HG03520 (cell line): ENCODE measurements around the gene NUCB1.
"Not testable (repeated sequence)": the region's sequence is repeated elsewhere in the genome, so short reads cannot be mapped to it uniquely, and the experiment has no call there.

ENCODE experiments used
- ATAC-seq: cut with Tn5 transposase; IDR thresholded peaks from one replicate; pipeline ENCODE4 v1.9.1; 2021; ENCODE audit warnings: mild to moderate bottlenecking, moderate library complexity; ENCODE audit not compliant: unreplicated experiment

The NUCB1 gene

DNA sequence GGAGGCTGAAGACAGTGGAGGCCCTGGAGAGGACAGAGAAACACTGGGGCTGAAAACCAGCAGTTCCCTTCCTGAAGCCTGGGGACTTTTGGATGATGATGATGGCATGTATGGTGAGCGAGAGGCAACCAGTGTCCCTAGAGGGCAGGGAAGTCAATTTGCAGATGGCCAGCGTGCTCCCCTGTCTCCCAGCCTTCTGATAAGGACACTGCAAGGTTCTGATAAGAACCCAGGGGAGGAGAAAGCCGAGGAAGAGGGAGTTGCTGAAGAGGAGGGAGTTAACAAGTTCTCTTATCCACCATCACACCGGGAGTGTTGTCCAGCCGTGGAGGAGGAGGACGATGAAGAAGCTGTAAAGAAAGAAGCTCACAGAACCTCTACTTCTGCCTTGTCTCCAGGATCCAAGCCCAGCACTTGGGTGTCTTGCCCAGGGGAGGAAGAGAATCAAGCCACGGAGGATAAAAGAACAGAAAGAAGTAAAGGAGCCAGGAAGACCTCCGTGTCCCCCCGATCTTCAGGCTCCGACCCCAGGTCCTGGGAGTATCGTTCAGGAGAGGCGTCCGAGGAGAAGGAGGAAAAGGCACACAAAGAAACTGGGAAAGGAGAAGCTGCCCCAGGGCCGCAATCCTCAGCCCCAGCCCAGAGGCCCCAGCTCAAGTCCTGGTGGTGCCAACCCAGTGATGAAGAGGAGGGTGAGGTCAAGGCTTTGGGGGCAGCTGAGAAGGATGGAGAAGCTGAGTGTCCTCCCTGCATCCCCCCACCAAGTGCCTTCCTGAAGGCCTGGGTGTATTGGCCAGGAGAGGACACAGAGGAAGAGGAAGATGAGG is 26.4 kb upstream of the NUCB1 start:
- no peak for ATAC-seq

DNA sequence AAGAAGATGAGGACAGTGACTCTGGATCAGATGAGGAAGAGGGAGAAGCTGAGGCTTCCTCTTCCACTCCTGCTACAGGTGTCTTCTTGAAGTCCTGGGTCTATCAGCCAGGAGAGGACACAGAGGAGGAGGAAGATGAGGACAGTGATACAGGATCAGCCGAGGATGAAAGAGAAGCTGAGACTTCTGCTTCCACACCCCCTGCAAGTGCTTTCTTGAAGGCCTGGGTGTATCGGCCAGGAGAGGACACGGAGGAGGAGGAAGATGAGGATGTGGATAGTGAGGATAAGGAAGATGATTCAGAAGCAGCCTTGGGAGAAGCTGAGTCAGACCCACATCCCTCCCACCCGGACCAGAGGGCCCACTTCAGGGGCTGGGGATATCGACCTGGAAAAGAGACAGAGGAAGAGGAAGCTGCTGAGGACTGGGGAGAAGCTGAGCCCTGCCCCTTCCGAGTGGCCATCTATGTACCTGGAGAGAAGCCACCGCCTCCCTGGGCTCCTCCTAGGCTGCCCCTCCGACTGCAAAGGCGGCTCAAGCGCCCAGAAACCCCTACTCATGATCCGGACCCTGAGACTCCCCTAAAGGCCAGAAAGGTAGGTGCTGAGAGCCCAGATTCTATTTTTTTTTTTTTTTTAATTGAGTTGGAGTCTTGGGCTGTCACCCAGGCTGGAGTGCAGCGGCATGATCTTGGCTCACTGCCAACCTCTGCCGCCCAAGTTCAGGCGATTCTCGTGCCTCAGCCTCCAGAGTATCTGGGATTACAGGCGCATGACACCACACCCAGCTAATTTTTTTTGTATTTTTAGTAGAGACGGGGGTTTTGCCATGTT is 25.6 kb upstream of the NUCB1 start:
- ATAC-seq, result no peak

GRCh38 chr19:48876043-48876981 is 23.8 kb upstream of the NUCB1 start:
- not testable (repeated sequence) for ATAC-seq

DNA sequence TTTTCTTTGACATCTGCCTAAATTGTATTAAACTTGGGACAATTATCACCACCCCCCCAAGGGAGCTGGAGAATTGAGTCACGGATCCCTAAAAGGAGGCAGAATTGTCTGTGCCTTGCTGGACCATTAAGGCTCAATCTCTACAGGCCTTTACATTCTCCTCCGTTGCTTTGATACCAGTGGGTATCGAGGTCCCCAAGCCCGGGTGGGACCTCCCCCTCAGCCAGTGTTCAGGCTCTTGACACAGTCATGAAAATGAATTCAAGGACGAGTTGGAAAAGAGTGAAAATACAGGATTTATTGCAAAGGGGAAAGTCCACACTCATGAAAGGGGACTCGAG is 22.3 kb upstream of the NUCB1 start:
- no peak for ATAC-seq

DNA sequence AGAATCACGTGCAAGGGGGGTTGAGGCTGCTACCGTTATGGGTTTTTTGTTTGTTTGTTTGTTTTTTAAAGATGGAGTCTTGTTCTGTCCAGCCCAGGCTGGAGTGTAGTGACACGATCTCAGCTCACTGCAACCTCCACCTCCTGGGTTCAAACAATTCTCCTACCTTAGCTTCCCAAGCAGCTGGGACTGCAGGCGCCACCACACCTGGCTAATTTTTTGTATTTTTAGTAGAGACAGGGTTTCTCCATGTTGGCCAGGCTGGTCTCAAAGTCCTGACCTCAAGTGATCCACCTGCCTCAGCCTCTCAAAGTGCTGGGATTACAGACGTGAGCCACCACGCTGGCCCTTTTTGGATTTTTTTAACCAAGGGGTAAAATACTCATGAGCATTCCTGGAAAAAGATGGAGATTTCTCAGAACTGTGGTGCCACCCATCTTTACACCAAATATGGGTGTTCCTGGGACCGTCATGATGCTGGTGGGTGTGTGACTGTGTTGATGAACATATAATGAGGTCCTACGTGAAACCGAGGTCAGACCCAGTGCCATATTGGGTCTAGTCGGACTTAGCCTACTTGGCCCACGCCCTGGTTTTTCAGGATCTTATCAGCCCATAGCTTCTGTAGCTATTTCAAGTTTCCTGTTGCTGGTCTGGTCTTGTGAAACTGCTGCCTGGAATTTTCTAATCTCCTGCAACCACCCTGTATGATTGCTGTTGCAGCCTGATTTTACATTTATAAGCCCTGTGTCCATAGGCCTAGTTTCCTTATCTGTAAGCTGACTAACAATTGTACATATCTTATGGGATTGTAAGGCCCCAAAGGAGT is 21.7 kb upstream of the NUCB1 start:
- no peak for ATAC-seq

GRCh38 chr19:48879025-48879637 is 21.0 kb upstream of the NUCB1 start:
- no peak for ATAC-seq

DNA sequence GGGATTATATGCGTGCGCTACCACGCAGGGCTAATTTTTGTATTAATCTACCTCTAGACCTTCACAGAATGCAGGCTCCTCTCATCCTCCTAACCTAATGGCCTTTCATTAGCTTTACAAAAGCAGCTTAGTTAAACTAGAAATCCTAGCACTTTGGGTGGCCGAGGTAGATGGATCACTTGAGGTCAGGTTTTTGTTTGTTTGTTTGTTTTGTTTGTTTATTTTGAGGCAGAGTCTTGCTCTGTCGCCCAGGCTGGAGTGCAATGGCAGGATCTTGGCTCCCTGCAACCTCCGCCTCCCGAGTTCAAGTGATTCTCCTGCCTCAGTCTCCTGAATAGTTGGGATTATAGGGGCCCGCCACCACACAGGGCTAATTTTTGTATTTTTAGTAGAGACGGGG is 20.4 kb upstream of the NUCB1 start:
- not testable (repeated sequence) for ATAC-seq

DNA sequence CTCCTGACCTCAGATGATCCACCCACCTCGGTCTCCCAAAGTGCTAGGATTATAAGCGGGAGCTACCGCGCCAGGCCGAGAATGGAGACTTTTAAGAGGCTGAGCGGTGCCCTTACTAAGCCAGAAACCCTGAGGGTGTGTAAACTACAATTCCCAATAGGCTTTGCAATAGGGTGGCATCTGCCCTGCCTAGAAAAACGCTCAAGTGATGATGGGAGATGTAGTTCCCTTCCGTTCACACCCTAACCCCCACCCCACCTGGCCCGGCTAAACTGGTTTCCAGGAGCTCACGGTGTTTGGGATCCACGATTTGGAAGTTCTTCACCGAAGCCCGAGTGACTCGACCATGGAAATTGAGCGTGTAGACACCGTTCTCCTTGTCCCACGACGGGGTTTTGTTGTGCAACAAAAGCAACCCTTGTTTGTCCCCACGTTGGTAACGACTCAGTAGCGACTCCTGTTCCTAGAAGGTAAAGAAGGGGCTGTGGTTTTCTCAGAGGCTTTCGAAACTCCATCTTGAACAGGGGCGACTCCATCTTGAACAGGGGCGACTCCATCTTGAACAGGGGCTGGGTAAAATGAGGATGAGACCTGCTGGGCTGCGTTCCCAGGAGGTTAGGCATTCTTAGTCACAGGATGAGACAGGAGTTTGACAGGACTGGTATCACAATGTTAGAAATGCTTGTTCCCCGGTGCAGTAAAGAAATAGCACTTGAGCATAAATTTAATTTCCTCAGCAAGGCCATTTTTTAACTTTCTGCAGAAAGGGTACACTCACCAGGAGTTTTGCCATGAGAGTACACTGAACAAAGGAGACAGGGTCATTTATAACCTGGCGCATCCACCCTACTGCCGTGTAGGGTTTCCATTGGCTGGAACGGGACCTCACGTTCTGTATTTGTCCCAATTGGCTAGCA is 18.1 kb upstream of the NUCB1 start:
- ATAC-seq, result no peak

DNA sequence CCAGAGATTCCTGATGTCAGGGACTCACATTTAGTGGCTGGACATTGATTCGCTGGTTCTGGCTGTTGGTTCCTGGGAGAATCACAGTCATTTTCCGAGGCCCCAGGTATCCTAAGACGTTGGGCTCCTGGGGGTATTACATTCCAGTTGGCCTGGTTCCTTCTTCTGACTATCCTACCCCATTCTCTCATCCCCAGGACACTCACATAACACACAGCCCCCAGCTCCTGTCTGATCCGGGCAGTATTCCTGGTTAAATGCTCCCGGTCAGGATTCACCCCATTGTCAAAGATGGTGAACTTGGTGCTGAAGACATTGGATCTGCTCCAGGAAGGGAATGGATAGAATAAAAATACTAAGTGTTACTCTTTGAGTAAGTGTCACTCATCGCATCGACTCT is 16.4 kb upstream of the NUCB1 start:
- ATAC-seq, result no peak

- no peak for ATAC-seq
Observed at GRCh38 chr19:48887861-48888612, 12.1 kb upstream of the NUCB1 start.

GRCh38 chr19:48889496-48889895 is 10.6 kb upstream of the NUCB1 start:
- ATAC-seq, result not testable (repeated sequence)

GRCh38 chr19:48890551-48890950 is 9.6 kb upstream of the NUCB1 start:
- no peak for ATAC-seq

- ATAC-seq, result no peak
Observed at GRCh38 chr19:48895226-48895625, 4.9 kb upstream of the NUCB1 start.

GRCh38 chr19:48896191-48896720 is 3.9 kb upstream of the NUCB1 start:
- ATAC-seq, result no peak

DNA sequence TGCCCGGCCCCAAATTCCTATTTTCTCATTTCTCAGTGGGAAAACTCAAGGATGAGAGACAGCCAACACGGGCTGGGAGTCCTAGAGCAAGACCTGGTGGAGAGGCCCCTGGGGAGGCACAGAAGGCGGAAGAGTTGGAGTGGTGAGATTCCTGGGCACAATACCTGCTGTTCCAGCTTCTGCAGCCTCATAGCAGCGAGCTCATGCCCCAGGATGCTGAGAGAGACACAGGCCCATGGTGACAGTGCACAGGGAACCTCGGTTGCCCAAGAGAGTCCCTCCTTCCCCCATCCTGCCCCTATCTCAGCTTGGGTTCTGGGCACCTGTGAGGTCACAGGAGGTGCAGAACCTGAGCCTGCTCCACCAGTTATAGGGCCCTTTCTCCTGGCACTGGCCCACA is 2.9 kb upstream of the NUCB1 start:
- no peak for ATAC-seq

- not testable (repeated sequence) for ATAC-seq
Observed at GRCh38 chr19:48899386-48899749, 744 bp upstream of the NUCB1 start.

DNA sequence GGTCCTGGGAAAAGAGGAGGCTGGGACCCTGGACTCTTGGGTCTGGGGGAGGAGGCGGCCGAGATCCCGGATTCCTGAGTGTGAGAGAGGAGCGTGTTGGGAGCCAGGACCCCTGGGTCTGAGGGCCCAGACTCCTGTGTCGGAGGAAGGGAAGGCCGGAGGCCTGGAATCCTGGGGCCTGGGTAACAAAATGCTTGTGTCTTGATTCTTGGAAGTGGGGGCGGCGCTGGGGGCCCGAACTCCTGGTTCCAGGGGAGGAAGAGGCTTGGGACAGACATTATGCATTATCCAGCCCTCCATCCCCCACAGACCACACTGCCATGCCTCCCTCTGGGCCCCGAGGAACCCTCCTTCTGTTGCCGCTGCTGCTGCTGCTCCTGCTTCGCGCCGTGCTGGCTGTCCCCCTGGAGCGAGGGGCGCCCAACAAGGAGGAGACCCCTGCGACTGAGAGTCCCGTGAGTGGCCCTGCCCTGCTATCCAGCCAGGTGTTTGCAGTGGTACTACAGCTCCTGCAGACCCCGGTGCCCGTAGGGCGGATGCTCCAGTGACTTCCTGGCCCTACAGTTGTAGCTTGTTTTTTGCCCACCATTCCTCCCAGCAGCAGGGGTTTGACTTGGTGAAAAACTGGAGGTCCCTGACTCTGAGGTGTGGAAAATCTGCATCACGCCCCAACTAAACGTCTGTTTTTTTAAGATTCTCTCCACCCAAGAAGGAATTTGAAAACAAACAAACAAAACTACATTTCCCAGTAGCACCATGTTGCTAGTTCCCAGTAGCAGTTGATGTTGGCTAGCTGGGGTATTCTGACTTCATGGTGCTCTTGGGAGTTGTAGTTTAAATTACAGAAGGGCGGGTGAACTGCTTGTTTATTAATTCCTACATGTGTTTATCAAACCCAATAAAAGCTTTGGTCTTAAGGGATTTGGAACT is 630 bp downstream of the NUCB1 start:
- no peak for ATAC-seq
